NCI-H1694 (cell line): ENCODE measurements around the gene MAML2.

Experiments
- DNase-seq: peaks from one replicate; lab custom pipeline; 2025; lab: John Stamatoyannopoulos, UW

Gene MAML2

GRCh38 chr11:96342961-96343711 is at the start of gene MAML2:
MAML2 (minus strand) TSS chr11:96343195; CDS start chr11:96341895, 1,300 bp downstream.
- peak; percentile 58 for DNase-seq

- DNase-seq, result no peak
Measured at GRCh38 chr11:96391698-96392307, 48.8 kb upstream of the MAML2 start.

- no peak for DNase-seq
Measured at GRCh38 chr11:96390488-96390792, 47.4 kb upstream of the MAML2 start.

GRCh38 chr11:96389720-96390487 is 46.9 kb upstream of the MAML2 start, which contains the start of the genes CCDC82 and JRKL:
CCDC82 (minus strand) TSS chr11:96389912; CDS start chr11:96384747, 5,165 bp downstream.
JRKL (plus strand) TSS chr11:96390013; CDS start chr11:96390650, 637 bp downstream.
- peak; percentile 43 for DNase-seq

GRCh38 chr11:96388891-96389719 is 46.1 kb upstream of the MAML2 start:
- peak; percentile 24 for DNase-seq

- DNase-seq, result no peak
Measured at GRCh38 chr11:96385187-96385586, 42.2 kb upstream of the MAML2 start.

- no peak for DNase-seq
Measured at GRCh38 chr11:96384156-96384555, 41.2 kb upstream of the MAML2 start.

GRCh38 chr11:96376796-96377195 is 33.8 kb upstream of the MAML2 start:
- no peak for DNase-seq

GRCh38 chr11:96373826-96374225 is 30.8 kb upstream of the MAML2 start:
- no peak for DNase-seq

- no peak for DNase-seq
Measured at GRCh38 chr11:96367342-96367741, 24.3 kb upstream of the MAML2 start.

GRCh38 chr11:96366024-96366423 is 23.0 kb upstream of the MAML2 start:
- no peak for DNase-seq

GRCh38 chr11:96365493-96365892 is 22.5 kb upstream of the MAML2 start:
- no peak for DNase-seq

- no peak for DNase-seq
Measured at GRCh38 chr11:96361778-96362177, 18.8 kb upstream of the MAML2 start.

- no peak for DNase-seq
Measured at GRCh38 chr11:96358321-96358720, 15.3 kb upstream of the MAML2 start.

- DNase-seq, result no peak
Measured at GRCh38 chr11:96357794-96358193, 14.8 kb upstream of the MAML2 start.

GRCh38 chr11:96356848-96357247 is 13.9 kb upstream of the MAML2 start:
- no peak for DNase-seq

GRCh38 chr11:96342014-96342960 is 708 bp downstream of the MAML2 start:
- no peak for DNase-seq

GRCh38 chr11:96341211-96342013 is 1.6 kb downstream of the MAML2 start:
- DNase-seq, result no peak

GRCh38 chr11:96340555-96340885 is 2.5 kb downstream of the MAML2 start:
- no peak for DNase-seq
